ENCODE measurements around the gene PPARGC1A. TPM values are rescaled to one million over a fixed set of nuclear protein-coding genes. Genes with fewer than 3 reads are reported as not detected.

PPARGC1A gene
- total and polyA plus RNA-seq, 2 donors (not counting 3 experiments of a cell fraction or from before 2014, with no cell fraction given): not detected

GRCh38 chr4:23814587-23814986, 75.3 kb downstream of the PPARGC1A start:
- peaks cover 5% of the 10 kb centered on the region for H3K9me3 ChIP-seq (replicated peaks; ENCODE audit: control insufficient read depth, insufficient read depth, low read length)
- no peaks in the 10 kb centered on the region for H4K20me1 ChIP-seq (replicated peaks; ENCODE audit: control insufficient read depth, extremely low read depth, insufficient read depth, low read length)
- no peak for TF ChIP-seq CTCF (IDR thresholded peaks at IDR 0.05; ENCODE audit: extremely low read depth in 1 of 2, insufficient read depth in 1 of 2, low read depth in 1 of 2, low read length in 2 of 2)
- TF ChIP-seq GATA2 (IDR thresholded peaks at IDR 0.05; ENCODE audit: insufficient read depth, insufficient read length, low read depth, low read length): no peak
- no peak for TF ChIP-seq MAX (IDR thresholded peaks at IDR 0.05; ENCODE audit: insufficient read depth, insufficient read length)
- no peak for TF ChIP-seq EZH2 (IDR thresholded peaks at IDR 0.05; ENCODE audit: borderline replicate concordance, low read depth, low read length, severe bottlenecking)
- no peak for TF ChIP-seq MYC (IDR thresholded peaks at IDR 0.05; ENCODE audit: low read depth, low read length)
- TF ChIP-seq JUN (IDR thresholded peaks at IDR 0.05; ENCODE audit: borderline replicate concordance, insufficient read depth, insufficient read length, low read depth): no peak
- no peak for TF ChIP-seq POLR2A (IDR thresholded peaks at IDR 0.05; ENCODE audit: low read depth, low read length)
- TF ChIP-seq POLR2AphosphoS5 (IDR thresholded peaks at IDR 0.05; ENCODE audit: insufficient read depth, low read depth, low read length): no peak
- TF ChIP-seq FOS (IDR thresholded peaks at IDR 0.05; ENCODE audit: borderline replicate concordance, insufficient read depth, low read length): no peak
- BruUV-seq (replicated peaks): no TSS peak
- dilution Hi-C loops (cut with MboI; ENCODE audit: extremely low pct_ligation_motif_present, low sequenced_read_pairs): no loop called here
- no peak overlapping the region for H3K9ac ChIP-seq (replicated peaks; ENCODE audit: extremely low read depth, insufficient read depth, low read length)
- ChIA-PET CTCF (no interaction called here), POLR2A (no interaction called here)
- no peaks in the 10 kb centered on the region for H3K79me2 ChIP-seq (ENCODE audit: control insufficient read depth, insufficient read depth, low read length)
- H3K27ac ChIP-seq (ENCODE audit: insufficient read depth, low read depth, low read length): no peak overlapping the region
- H3K36me3 ChIP-seq (ENCODE audit: control insufficient read depth in 2 of 2, extremely low read depth in 1 of 2, insufficient read depth in 2 of 2, low read length in 2 of 2): no peaks in the 10 kb centered on the region
- H3K27me3 ChIP-seq (ENCODE audit: control insufficient read depth in 2 of 2, insufficient read depth in 2 of 2, low read length in 2 of 2): no peaks in the 10 kb centered on the region
- H3K9me1 ChIP-seq (replicated peaks; ENCODE audit: control insufficient read depth, extremely low read depth, insufficient read depth, low read length): no peaks in the 10 kb centered on the region
- no peak overlapping the region for H2AFZ ChIP-seq (ENCODE audit: low read depth, low read length)
- intact Hi-C loops (cut with micrococcal nuclease): no loop called here
- FAIRE-seq: no peak
- no peak for DNase-seq (ENCODE audit: low read depth, low spot score)
- H3K4me1 ChIP-seq (ENCODE audit: control insufficient read depth, extremely low read depth, insufficient read depth, low read length): no peaks in the 10 kb centered on the region
- H3K4me3 ChIP-seq (replicated peaks in 1 of 3; ENCODE audit: insufficient read depth in 1 of 3, low read depth in 1 of 3, low read length in 3 of 3): no peak overlapping the region
- no peak overlapping the region for H3K4me2 ChIP-seq (ENCODE audit: insufficient read depth, low read length)
